HG02852 (cell line): ENCODE measurements around the gene PCDHA12.
"Not testable (repeated sequence)": the region's sequence is repeated elsewhere in the genome, so short reads cannot be mapped to it uniquely, and the experiment has no call there.

Experiments
- ATAC-seq: cut with Tn5 transposase; IDR thresholded peaks from one replicate; pipeline ENCODE4 v1.9.1; 2021; ENCODE audit warnings: mild to moderate bottlenecking, moderate library complexity; ENCODE audit not compliant: unreplicated experiment

PCDHA12 gene

GRCh38 chr5:140875085-140876065 is at the start of gene PCDHA12:
TSS of gene PCDHA12 (plus strand) at chr5:140875308. CDS start at chr5:140875473, 165 bp downstream.
- no peak for ATAC-seq

GRCh38 chr5:140827704-140828361 is 47.3 kb upstream of the PCDHA12 start, which contains the start of gene PCDHA6:
TSS of gene PCDHA6 (plus strand) at chr5:140827960. CDS start at chr5:140828092, 132 bp downstream.
- no peak for ATAC-seq

GRCh38 chr5:140828362-140828737 is 46.8 kb upstream of the PCDHA12 start:
- ATAC-seq: no peak

GRCh38 chr5:140829511-140830501 is 45.3 kb upstream of the PCDHA12 start:
- ATAC-seq: not testable (repeated sequence)

GRCh38 chr5:140833993-140834392 is 41.1 kb upstream of the PCDHA12 start, which contains the start of gene PCDHA7:
TSS of gene PCDHA7 (plus strand) at chr5:140834269. CDS start at chr5:140834384, 115 bp downstream.
- no peak for ATAC-seq

GRCh38 chr5:140834439-140835008 is 40.6 kb upstream of the PCDHA12 start:
- ATAC-seq: not testable (repeated sequence)

GRCh38 chr5:140835622-140836510 is 39.2 kb upstream of the PCDHA12 start:
- ATAC-seq: no peak

- no peak for ATAC-seq
Observed at GRCh38 chr5:140840978-140841962, 33.8 kb upstream of the PCDHA12 start, which contains the start of gene PCDHA8. TSS of gene PCDHA8 (plus strand) at chr5:140841187. CDS start at chr5:140841322, 135 bp downstream.

- no peak for ATAC-seq
Observed at GRCh38 chr5:140842798-140843733, 32.0 kb upstream of the PCDHA12 start.

GRCh38 chr5:140848139-140849102 is 26.7 kb upstream of the PCDHA12 start, which contains the start of gene PCDHA9:
TSS of gene PCDHA9 (plus strand) at chr5:140848382. CDS start at chr5:140848496, 114 bp downstream.
- ATAC-seq: not testable (repeated sequence)

- not testable (repeated sequence) for ATAC-seq
Observed at GRCh38 chr5:140849831-140850634, 25.1 kb upstream of the PCDHA12 start.

- ATAC-seq: no peak
Observed at GRCh38 chr5:140855772-140856674, 19.1 kb upstream of the PCDHA12 start, which contains the start of gene PCDHA10. TSS of gene PCDHA10 (plus strand) at chr5:140855897. CDS start at chr5:140856049, 152 bp downstream.
